H1 (cell line): ENCODE results near the gene ZDHHC1. TPM values are rescaled to one million over a fixed set of nuclear protein-coding genes. Genes with fewer than 3 reads are reported as not detected.

Experiments used
- CBX8 ChIP-seq: fragments of 300-800, 300-1000 bp; sonication (generic); IDR thresholded peaks from 2 replicates; pipeline ENCODE4 v1.7.1; 2016; ENCODE audit warnings: low read depth, low read length, borderline replicate concordance
- CEBPB ChIP-seq: IDR thresholded peaks from 2 replicates; pipeline ENCODE4 v1.6.1; 2012; ENCODE audit warnings: low read depth, low read length
- RAD21 ChIP-seq, 2 experiments: IDR thresholded peaks in 1 of 2; conservative IDR thresholded peaks in 1 of 2; 2 replicates each; pipeline ENCODE4 v1.6.1; 2011; ENCODE audit warnings: low read depth in 2 of 2, low read length in 2 of 2, improper control_type of control experiment in 1 of 2, inconsistent platforms in 1 of 2, mild to moderate bottlenecking in 1 of 2, moderate library complexity in 1 of 2
- polyA plus RNA-seq, 7 experiments: library from polyadenylated mRNA; depleted of rRNA in 3 of 7; stranded (reverse) in 5 of 7; unstranded in 2 of 7; fragments of >200 nt in 5 of 7; fragments of 200-250 nt in 2 of 7; gene quantifications; 1 replicate in 5 of 7; 2 replicates in 1 of 7; 4 replicates in 1 of 7; pipeline versions ENCODE4 v1.2.1 to v1.2.3, GENCODE V29; 2011 to 2013; ENCODE audit warnings: missing spikeins in 2 of 7, mixed read lengths in 2 of 7
- total RNA-seq: library from RNA; stranded (reverse); fragmentation: NEBNext Ultra II Directional; extraction: Animal tissue kit (Norgen Biotek cat#: 25700); gene quantifications from 2 replicates; pipeline ENCODE4 v1.2.1, GENCODE V29; 2021

Gene ZDHHC1
- total and polyA plus RNA-seq, 2 of the 8 experiments (the other 6 are each of a cell fraction or from before 2014, with no cell fraction given) = 3.1 to 4.9 TPM

DNA sequence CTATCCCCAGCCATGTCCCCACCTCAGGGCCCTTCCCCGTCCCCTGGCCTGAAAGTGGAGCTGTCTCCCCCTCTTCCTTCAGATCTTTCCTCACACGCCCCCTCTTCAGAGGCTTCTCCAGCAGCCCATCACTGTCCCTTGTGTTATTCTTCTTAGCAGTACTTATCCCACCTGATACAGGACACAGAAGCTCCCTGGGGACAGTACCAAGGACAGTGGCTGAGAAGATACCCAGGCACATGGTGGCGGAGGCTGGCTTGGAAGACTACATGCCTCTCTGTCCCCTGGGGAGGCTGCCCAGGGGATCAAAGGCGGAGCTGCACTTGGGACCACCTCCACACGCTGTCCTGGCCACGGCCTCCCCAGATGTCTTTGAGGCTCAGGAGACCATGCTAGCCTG, 38.6 kb upstream of the ZDHHC1 start (continued):
- TF ChIP-seq CBX8 = no peak
- no peak for TF ChIP-seq CEBPB
- TF ChIP-seq RAD21 (IDR thresholded peaks at IDR 0.05 in 1 of 2, conservative IDR thresholded peaks at IDR 0.05 in 1 of 2; ENCODE audit: low read depth in 2 of 2, low read length in 2 of 2) = no peak
